ENCODE results near the gene CD14. TPM values are rescaled to one million over a fixed set of nuclear protein-coding genes. Genes with fewer than 3 reads are reported as not detected.

CD14 gene
- 3.3 and 25.1 TPM in 2 replicates for total RNA-seq

GRCh38 chr5:140633021-140633471, at the start of gene CD14:
Gene CD14 (minus strand): TSS chr5:140633175. CDS start chr5:140633071, 104 bp downstream.

GRCh38 chr5:140673187-140673976, 40.4 kb upstream of the CD14 start, which contains the start of gene DND1:
Gene DND1 (minus strand): TSS chr5:140673576. CDS start chr5:140673542, 34 bp downstream.

GRCh38 chr5:140664359-140665119, 31.6 kb upstream of the CD14 start, which contains the start of gene WDR55:
Gene WDR55 (plus strand): TSS chr5:140664904. CDS start chr5:140664913, 9 bp downstream.

GRCh38 chr5:140639148-140639981, 6.4 kb upstream of the CD14 start, which contains the start of gene TMCO6:
Gene TMCO6 (plus strand): TSS chr5:140639451. CDS start chr5:140639528, 77 bp downstream.

Other genes with a start within 250 kb of the CD14 start
- 34.1 and 53.0 TPM in 2 replicates for gene ANKHD1, start 231.3 kb downstream of the CD14 start, total RNA-seq
- 0.58 TPM in 1 of 2 replicates, not detected in the other for gene EIF4EBP3, start 85.5 kb downstream of the CD14 start, total RNA-seq
- 36.9 and 69.4 TPM in 2 replicates for gene SRA1, start 75.7 kb downstream of the CD14 start, total RNA-seq
- 8.6 and 31.3 TPM in 2 replicates for gene APBB3, start 68.6 kb downstream of the CD14 start, total RNA-seq
- 9.6 and 28.0 TPM in 2 replicates for gene SLC35A4, start 68.3 kb downstream of the CD14 start, total RNA-seq
- 7.6 and 14.0 TPM in 2 replicates for gene TMCO6, start 6.3 kb upstream of the CD14 start, total RNA-seq
- 42.6 and 46.5 TPM in 2 replicates for gene NDUFA2, start 14.5 kb upstream of the CD14 start, total RNA-seq
- gene IK, start 14.7 kb upstream of the CD14 start, total RNA-seq: 93.6 and 125 TPM in 2 replicates
- 31.3 and 53.9 TPM in 2 replicates for gene WDR55, start 31.7 kb upstream of the CD14 start, total RNA-seq
- gene DND1, start 40.4 kb upstream of the CD14 start, total RNA-seq: 0.28 TPM in 1 of 2 replicates, not detected in the other
- gene HARS1, start 58.2 kb upstream of the CD14 start, total RNA-seq: 50.5 and 125 TPM in 2 replicates
- 27.8 and 29.9 TPM in 2 replicates for gene HARS2, start 58.3 kb upstream of the CD14 start, total RNA-seq
- 72.7 and 81.1 TPM in 2 replicates for gene ZMAT2, start 67.3 kb upstream of the CD14 start, total RNA-seq
- 0.28 TPM in 1 of 2 replicates, not detected in the other for gene PCDHA1, start 153.0 kb upstream of the CD14 start, total RNA-seq
- under 0.01 TPM in 2 replicates for gene PCDHA2, start 161.7 kb upstream of the CD14 start, total RNA-seq
- 0.19 and 1.1 TPM in 2 replicates for gene PCDHA3, start 167.9 kb upstream of the CD14 start, total RNA-seq
- gene PCDHA4, start 173.9 kb upstream of the CD14 start, total RNA-seq: 0.19 and 0.85 TPM in 2 replicates
- under 0.01 TPM in 2 replicates for gene PCDHA5, start 188.4 kb upstream of the CD14 start, total RNA-seq
- 0.38 and 3.1 TPM in 2 replicates for gene PCDHA6, start 194.8 kb upstream of the CD14 start, total RNA-seq
- gene PCDHA7, start 201.1 kb upstream of the CD14 start, total RNA-seq: 0.58 and 2.5 TPM in 2 replicates
- under 0.01 TPM in 2 replicates for gene PCDHA8, start 208.0 kb upstream of the CD14 start, total RNA-seq
- under 0.01 TPM in 2 replicates for gene PCDHA9, start 215.2 kb upstream of the CD14 start, total RNA-seq
- gene PCDHA10, start 222.7 kb upstream of the CD14 start, total RNA-seq: 0.19 and 0.28 TPM in 2 replicates
- under 0.01 and 0.28 TPM in 2 replicates for gene PCDHA11, start 235.8 kb upstream of the CD14 start, total RNA-seq
- gene PCDHA12, start 242.1 kb upstream of the CD14 start, total RNA-seq: 0.28 TPM in 1 of 2 replicates, not detected in the other
- gene PCDHA13, start 248.9 kb upstream of the CD14 start, total RNA-seq: under 0.01 TPM in 1 of 2 replicates, not detected in the other